Neural cell (in vitro differentiated cells): ENCODE data around the gene SBNO1.

Source experiments
- EZH2 ChIP-seq: fragments of 200-600, 300-800 bp; shearing (Covaris generic), sonication (generic); IDR thresholded peaks from 2 replicates; pipeline ENCODE4 v1.6.1; 2014; ENCODE audit warnings: antibody characterized with exemption, low read length, borderline replicate concordance, mild to moderate bottlenecking; ENCODE audit not compliant: insufficient read depth, poor library complexity, severe bottlenecking
- MXI1 ChIP-seq: fragments of 450-650 bp; conservative IDR thresholded peaks from 2 replicates; pipeline ENCODE4 v1.6.1; 2014; ENCODE audit warnings: antibody characterized with exemption, mild to moderate bottlenecking; ENCODE audit not compliant: poor library complexity, severe bottlenecking

DNA sequence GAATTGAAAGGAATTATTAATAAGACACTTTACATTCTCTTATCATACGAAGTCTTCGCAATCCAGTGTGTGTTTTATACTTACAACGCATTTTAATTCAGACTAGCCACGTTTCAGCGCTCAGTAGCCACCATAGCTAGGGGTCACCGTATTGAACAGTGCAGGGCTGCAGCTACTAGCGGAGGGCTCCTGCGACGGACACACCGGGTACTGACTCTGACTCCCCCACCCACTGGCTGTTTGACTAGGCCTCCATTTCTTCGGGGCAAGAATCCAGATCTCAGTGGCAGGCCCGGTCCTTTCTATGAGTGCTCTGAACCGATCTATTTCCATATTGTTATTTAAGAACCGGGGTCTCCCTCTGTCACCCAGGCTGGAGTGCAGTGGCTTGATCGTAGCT, 91.5 kb downstream of the SBNO1 start:
- TF ChIP-seq MXI1 (no peak), EZH2 (no peak)
